CD4-positive, alpha-beta T cell treated with Interferon gamma for 1 hour (primary cell): ENCODE results near the gene PXDN.

Experiments
- DNase-seq: peaks from one replicate; pipeline ENCODE4 v3.0.0-alpha.2; 2020

Gene PXDN

DNA sequence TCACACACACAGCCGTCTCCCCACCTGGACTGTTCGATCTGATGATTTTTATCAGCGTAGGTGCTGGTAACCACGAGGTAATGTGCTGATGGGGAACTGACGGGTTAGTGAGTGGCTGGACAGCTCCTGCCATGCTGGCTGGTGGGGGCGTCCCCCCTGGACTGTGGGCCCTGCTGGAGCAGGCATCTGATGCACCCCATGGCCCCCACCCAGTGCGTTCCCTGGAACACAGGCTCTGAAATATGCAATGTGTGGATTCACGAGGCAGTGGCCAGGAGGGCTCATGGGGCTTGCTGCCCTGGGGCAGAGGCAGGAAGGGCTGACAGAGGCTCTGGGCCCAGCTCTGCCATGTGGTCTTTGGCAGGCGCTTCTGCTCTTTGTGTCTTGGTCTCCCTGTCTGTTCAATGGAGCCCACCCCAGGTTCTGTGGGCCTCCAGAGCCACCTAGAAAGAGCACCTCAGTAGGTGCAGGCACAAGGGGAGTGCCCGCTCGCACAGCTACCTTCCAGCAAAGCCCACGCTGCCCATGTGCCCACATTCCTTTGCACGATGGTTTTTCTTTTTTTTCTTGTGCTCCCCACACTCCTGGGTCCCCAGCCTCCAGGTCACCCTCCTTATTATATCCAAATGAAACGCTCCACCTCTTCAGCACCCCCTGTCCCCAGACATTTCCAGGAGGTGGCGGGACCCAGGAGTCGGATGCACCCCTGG is 10.3 kb upstream of the PXDN start:
- no peak for DNase-seq

DNA sequence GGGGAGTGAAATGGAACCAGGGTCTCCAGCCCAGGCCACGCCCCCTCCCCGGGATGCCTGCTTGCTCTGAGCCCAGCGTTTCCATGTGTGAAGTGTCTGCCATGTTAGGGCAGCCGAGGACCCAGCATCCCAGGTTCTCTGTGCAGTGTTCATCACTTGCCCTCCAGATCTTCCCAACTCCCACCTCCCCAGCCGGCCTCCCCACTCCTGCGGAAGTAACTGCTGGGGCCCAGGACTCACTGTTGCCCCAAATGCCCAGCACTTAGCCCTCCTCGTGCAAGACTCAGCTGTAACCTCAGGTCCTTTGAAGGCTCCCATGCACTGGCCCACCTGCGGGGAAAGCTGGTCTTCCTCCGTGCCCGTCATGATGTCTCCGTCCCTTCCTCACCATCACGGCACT is 9.7 kb upstream of the PXDN start:
- DNase-seq = no peak

DNA sequence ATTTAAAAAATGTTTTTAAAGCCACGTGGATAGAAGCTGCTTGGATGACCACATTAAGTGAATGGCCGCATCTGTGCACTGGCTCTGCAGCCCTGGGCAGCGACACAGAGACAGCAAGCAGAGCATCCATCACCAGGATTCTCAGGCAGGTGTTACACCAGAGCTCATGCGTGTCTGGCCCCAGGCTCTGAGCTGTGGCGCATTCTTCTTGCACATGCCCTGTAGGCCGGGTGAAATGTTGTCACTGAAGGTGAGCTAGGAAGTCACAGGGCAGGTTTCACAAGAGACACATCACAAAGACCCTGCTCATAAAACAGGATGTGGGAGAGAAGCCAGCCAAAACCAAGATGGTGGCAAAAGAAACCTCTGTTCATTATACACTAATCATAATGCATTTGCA is 8.4 kb upstream of the PXDN start:
- DNase-seq = no peak

DNA sequence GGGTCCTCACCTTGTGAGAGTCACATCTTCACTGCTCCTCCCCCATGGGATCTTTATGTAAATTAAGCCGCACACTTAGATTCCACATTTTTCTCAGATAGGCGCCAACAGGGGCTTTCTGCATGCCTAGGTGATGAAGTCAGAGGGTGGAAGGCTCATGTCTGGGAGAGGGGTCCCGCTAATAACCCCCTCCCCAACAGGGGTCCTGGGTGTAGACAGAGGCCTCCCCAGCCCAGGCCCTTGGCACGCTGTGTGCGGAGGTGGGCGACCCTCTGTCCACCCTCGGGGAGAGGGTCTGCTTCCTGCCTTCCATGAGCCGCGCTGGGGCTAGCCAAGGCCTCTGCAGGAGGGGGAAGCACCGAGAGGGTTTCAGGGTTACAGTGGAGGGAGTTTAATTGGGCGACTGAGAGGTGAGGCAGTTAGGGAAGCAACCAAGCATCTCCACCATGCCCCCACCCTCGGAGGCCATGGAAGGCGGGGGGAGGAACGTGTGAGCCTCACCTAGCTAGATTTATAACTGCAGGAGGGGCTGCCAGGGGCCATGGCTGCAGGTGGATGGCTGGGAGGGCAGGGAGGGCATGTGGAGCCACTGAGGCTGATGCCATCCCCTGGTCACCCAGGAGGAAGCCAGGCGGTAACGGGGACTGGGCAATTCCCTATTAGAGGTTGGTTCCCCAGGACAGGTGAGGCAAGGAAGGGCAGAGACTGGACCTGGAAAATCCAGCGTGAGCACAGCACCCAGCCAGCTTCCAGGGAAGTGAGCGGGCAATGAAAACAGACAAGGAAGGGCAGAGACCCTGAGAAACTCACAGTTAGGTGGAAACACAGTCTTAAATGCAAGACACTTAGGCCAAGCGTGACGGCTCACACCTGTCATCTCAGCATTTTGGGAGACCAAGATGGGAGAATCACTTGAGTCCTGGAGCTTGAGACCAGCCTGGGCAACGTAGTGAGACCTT is 7.7 kb upstream of the PXDN start:
- DNase-seq = no peak

DNA sequence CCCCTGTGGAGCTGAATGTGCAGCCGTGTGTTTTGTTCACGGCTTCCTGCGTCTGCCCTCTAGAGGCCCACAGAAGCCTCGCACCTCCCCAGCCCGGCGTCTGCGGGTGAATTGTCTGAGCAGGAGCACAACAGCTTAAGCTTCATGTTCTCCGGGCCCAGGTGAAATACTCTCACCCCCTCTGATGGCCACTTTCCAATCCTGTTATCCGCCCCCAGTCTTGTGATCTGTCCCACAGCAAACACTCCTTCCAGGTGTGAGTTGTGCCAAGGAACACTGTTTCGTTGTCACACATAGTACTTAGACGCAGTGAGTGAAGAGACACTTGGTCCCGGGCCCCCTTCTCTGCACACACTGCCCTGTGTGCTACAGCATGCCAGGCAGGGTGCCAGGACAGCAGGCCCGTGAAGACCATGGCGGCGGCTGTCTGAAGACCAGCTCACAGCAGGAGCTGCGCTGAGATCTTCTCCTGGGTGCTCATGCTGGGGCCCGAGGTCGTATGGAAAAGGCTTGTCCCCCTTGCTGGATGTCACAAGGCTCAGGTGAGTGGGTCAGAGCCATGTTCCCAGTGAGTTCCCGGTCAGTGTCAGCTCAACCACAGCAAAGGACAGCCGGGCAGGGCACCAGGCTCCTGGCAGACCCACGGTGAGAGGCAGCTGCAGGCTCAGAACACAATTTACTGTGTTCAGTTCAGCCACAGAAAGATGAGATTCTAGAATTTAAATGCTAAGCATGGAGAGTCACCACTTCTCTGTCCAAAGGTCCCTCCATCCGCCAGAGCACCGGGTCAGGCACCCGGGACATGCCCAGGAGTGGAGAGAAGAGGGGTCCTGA is 6.8 kb upstream of the PXDN start:
- no peak for DNase-seq

DNA sequence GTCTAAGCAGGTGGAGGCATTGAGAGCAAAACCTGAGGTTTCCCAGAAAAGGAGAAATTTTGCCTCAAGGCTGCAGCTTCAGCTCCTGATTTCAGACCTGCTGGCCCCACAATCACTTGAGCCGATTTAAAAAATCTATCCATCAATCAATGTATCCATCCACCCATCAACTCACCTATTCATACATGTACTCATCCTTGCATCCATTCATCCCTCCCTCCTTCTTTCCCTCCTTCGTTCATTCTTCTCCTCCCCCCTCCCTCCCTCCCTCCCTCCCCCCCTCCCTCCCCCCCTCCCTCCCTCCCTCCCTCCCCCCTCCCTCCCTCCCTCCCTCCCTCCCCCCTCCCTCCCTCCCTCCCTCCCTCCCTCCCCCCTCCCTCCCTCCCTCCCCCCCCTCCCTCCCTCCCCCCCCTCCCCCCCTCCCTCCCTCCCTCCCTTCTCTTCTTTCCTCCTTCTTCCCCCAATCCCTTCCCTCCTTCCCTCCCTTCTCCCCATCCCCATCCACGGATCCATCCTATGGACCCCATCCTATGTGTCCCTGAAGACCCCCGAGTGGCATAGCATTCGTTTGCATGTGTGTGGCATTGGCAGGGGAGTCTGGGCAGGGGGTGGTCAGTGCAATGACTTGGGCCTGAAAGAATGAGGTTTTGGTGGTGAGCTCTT is 6.1 kb upstream of the PXDN start:
- DNase-seq = no peak

DNA sequence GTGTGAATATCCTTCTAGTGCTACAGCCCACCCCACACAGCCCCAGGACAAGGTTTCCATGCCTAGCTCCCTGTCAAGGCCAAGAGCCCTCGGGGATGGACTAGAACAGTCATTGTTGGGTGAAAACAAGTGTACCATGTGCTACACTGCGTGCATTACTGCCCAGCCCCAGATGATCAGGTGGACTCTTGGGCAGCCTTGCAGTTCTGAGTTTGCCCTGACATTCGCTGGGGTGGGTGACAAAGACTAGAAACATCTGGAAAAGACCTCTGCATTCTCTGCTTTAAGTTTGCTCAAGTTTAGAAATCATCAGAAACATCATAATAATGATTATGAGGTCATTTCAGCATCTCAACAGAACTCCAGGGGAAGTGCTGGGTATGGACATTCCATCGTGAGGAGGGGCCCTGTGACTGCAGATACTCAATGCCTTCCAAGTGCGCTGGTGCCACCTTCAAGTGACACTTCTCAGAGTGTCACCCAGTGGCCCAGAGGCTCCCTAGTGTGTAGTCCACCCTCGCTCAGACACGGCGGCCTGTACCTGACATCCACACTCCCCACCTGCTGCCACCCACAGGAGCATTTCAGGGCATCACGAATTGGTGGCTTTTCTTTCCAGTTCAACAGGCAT is 5.3 kb upstream of the PXDN start:
- DNase-seq = no peak

DNA sequence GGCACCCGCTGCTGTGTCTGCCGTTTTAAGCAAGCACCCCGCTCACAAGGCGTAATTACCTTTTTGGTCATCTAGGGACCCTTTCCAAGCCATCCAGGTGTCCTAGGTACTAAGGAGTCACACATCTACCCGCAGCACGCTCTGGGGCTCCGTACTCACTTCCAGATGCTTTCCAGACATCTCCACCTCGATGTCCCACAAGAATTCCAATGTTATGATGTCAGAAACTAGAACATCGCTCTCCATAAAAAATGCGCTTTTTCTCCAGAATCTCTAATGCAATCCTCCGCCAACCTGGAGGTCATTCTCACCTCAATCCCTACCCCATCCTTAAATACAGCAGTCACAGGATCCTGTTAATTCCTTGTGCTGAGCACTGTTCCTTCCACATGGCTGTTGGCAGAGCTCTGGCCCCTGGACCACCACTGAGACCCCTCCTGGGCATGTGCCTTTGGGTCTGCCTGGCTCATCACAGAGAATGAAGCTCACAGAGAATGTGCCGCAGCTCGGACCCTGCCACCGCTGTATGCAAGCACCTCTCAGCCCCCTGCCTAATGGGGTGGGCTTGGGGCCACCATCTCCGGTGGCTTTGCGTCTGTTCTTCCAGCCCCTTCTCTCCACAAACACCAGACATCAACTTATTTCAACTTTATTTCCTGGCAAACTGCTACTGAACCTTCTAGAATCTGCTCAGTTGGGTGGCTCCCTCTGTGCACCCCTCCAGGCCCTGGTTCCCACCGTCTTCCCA is 4.6 kb upstream of the PXDN start:
- DNase-seq = no peak

DNA sequence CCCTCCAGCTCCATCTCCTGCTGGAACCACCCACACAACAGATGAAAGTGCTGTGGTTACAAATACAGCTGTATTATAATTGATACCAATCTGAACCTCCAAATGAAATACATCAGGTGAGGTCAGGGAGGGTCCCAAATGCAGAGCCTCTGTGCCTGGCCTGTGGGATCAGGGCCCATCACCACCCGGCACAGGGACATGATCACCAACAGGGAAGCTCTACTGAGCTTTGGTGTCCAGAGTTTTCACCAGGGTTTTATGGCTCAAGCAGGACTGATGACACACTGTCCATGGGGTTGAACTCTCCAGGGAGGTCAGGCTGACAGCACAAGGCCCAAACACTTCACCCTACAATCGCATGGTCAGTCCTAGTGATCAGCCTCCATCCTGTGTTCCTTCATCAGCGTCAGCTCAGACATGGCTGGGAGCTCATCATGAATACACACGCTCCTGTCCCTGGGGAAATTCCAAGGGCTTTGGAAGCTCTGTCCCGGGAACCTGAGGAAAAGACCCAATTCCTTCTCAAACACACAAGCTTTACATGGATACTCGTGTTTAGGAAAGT is 3.9 kb upstream of the PXDN start:
- no peak for DNase-seq

DNA sequence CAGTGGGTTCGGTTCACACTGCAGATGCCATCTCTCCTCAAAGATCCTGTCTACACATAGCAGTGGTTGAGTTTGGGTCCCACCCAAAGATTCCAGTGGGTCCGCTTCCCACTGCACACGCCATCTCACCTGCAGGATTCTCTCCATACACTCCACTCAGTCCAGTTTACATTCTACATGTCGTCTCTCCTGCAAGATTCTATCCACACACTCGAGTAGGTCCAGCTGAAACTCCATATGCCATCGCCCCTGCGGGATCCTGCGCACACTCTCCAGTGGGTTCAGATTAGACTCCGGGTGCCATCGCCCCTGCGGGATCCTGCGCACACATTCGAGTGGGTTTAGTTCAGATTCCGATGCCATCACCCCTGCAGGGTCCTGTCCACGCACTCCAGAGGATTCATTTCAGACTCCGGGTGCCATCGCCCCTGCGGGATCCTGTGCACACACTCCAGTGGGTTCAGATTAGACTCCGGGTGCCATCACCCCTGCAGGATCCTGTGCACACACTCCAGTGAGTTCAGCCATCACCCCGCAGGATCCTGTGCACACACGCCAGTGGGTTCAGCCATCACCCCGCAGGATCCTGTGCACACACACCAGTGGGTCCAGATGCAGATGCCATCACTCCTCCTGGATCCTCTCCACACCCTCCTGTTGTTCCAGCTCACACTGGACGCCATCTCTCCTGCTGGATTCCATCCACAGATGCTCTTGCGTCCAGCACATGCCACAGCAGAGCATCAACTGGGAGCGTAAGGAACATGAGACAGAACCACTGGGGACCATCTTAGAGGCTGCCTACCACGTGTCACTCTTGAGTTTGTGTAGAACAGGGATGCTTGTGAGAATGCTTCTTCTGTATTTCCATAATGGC is 3.0 kb upstream of the PXDN start:
- DNase-seq = no peak

DNA sequence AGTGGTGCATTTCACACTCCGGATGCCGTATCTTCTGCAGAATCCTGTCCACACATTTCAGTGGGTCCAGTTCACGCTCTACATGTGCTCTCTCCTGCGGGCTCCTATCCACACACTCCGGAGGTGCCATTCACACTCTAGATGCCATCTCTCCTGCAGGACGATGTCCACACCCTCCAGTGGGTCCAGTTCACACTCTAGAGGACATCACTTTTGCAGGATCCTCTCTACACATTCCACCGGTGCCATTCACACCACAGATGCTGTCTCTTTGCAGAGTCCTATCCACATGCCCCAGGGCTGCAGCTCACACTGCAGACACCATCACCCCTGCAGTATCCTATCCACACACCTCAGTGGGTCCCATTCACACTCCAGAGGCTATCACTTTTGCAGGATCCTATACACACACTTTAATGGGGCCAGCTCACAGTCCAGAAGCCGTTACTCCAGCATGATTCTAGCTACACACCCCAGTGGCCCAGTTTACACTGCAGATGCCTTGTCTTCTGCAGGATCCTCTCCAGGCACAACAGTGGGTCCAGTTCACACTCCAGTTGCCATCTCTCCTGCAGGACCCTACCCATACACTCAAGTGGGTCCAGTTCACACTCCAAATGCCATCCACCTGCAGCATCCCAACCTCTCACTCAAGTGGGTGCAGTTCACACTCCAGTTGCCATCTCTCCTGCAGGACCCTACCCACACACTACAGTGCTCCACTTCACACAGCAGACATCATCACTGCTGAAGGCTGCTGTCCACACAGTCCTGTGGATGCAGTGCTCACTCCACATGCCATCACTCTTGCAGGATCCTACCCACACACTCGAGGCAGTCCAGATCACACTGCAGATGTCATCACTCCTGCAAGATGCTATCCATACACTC is 2.1 kb upstream of the PXDN start:
- no peak for DNase-seq

DNA sequence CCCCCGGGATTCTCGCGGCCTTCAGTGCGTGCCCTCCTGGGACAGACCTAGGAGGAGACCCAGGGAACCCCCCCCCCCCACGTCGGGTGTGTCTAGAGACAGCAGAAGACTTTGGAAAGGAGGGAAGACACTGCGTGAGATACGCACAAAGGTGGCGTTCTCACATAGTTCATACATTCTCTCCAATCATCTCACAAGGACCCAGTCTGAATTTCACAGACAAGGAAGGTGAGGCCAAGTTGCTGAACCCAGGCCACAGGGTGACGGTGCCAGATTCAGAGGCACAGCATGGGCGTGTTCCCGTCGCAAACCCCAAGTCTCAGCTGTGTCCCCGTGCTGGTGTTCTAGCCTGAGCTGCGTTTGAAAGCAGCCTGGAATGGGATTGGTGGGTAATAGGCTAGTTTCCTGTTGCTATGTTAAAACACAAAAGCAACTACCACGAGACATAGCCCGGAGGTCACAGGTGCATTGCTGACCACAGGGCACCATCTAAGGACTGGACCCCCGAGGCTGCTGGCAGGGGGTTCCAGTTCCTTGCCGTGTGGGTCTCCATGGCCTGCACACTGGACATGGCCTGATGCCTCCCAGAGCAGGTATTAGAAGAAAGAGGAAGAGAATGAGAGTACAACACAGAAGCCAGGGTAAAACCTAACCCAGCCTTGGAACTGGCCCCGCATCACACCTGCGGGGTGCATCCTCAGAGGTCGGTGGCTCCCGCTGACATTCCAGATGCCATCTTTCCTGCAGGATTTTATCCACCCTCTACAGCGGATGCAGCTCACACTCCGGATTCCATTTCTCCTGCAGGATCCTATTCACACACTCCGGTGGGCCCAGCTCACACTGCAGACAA is 1.1 kb upstream of the PXDN start:
- no peak for DNase-seq

DNA sequence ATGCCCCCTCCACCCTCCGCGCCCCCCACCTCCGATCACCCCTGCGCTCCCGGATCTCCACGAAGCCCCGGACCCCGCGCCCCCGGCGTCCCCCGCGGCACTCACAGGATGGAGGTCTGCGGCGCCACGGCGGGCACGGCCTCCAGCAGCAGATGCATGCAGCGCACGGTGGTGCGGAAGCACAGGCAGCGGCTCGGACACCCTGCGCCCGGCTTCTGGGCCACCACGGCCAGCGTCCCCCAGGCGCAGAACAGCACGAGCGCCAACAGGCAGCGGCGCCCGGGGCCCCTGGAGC is 217 bp downstream of the PXDN start:
- no peak for DNase-seq

DNA sequence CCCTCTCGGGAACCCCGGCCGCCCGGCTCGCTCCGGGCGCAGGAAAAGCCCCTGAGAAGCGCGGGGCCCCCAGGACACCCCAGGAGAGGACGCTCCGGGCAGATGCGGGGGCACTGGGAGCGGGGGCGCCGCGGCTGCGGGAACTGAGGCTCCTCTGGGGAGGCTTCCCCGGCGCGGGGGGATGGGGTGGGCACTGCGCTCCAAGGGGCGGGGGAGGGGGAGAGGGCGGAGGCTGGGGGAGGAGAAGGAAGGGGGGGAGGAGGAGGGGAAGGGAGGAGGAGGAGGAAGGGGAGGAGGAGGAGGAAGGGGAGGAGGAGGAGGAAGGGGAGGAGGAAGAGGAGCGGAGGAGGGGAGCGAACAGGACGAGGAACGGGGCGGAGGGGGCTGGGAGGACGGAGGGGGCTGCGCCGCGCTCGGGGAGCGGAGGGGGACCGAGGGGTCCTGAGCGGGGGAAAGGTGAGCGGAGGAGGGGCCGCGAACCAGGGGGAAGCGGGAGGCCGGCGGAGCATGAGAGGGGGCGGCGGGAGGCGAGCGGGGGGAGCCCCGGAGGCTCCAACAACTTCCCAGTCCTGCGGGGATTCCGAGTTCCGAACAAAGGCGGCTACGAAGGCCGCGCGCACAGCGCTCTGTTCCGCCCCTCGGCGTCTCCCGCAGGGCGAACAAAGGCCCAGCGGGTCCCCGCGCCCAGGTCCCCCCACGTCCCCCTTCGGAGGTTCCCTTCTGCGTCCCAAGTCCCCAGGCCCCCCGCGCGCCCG is 742 bp downstream of the PXDN start:
- no peak for DNase-seq

DNA sequence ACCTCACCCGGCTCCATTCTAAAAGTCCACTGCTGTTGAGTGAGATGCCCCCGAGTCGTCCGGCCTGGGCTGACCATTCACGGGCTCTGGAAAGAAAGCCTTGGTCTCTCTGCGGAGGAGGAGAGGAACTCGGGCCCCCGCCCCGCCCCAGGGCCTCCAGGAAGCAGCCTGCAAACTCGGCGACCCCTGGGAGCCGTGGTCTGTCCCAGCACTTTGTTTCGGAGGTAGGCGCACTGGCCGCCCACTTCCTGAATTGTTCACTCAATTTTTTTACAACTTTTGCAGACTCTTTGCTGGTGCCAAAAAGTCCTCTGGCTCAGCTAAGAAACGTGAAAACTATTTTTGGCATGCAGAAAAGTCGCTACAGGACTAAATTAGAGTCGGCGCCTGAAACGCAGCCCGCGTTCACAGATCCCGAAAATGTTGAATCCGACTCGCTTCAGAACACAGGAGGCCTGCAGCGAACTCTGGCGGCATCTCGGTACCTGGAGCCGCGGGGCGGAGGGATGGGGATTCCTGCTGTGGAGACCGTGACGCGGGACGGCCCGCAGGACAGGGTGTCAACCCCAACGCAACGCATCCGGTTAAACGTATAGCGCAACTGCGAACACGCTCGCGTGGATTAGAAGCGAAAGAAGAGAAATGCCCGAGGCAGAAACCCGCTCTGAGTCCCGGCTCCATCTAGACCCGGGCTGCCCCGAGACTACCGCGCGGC is 1.5 kb downstream of the PXDN start:
- no peak for DNase-seq

DNA sequence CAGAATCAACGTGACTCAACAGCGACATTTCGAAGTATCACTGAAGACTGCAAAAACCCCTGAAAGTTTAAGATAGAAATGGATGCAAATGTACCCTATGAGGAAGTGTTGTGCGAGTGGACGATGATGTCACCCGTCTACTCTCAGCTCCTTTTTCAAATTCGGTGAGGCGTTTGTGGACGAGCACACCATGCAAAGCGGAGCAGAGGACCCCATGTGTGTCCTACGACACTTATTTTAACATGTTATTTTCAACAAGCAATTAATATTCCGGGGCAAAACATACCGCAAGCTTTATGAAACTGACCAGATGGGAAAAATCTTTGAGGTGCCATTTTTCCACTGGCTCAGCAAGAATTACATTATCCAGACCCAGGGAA is 2.0 kb downstream of the PXDN start:
- DNase-seq = no peak

DNA sequence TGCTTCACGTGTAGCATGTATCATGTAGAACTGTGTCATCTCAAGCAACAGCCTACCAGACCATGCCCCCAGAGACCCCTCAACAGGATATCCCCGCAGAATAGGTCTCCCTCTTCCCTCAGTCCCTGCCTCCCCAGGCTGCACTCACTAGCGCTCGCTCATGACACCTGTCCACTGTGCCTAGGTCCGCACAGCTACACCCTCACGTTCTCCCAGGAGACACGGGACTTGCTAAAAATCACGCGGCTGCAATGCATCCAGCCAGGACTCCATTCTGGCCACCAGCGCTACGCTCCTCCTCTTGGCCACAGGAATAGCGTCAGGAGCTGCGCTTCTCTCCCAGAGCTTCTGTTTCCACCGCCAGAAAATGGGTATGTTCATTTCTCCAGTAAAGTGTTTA is 2.5 kb downstream of the PXDN start:
- no peak for DNase-seq
